HG03045 (cell line): ENCODE results near the gene ARMH3.
"Not testable (repeated sequence)": the region's sequence is repeated elsewhere in the genome, so short reads cannot be mapped to it uniquely, and the experiment has no call there.

ENCODE experiments used
- ATAC-seq: cut with Tn5 transposase; IDR thresholded peaks from one replicate; pipeline ENCODE4 v1.9.1; 2021; ENCODE audit warnings: mild to moderate bottlenecking, moderate library complexity; ENCODE audit not compliant: unreplicated experiment

Gene ARMH3

DNA sequence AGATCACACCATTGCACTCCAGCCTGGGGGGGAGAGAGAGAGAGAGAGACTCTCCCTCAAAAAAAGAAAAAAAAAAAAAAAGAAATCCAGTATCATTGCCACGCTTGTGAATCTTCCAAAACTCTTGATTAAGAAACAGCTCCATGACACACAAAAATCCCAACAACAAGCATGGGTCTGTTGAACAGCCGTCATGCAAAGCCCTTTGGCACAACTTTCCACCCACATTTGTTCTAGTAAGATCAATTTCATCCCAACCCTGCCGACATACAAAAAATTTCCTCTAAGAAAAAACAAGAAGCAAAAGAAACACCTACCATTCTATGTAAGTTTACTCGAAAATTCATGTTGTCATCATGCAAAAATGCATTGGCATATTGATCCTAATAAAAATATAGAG lies 62.8 kb downstream of the ARMH3 start:
- no peak for ATAC-seq

- no peak for ATAC-seq
These were observed 68.8 kb downstream of the ARMH3 start for GRCh38 chr10:101987136-101987535.

- no peak for ATAC-seq
These were observed 69.4 kb downstream of the ARMH3 start for GRCh38 chr10:101986624-101986971.

GRCh38 chr10:101980677-101981076 lies 75.3 kb downstream of the ARMH3 start:
- not testable (repeated sequence) for ATAC-seq

- no peak for ATAC-seq
These were observed 81.6 kb downstream of the ARMH3 start for GRCh38 chr10:101974091-101974971.

- no peak for ATAC-seq
These were observed 83.2 kb downstream of the ARMH3 start for GRCh38 chr10:101972761-101973160.

DNA sequence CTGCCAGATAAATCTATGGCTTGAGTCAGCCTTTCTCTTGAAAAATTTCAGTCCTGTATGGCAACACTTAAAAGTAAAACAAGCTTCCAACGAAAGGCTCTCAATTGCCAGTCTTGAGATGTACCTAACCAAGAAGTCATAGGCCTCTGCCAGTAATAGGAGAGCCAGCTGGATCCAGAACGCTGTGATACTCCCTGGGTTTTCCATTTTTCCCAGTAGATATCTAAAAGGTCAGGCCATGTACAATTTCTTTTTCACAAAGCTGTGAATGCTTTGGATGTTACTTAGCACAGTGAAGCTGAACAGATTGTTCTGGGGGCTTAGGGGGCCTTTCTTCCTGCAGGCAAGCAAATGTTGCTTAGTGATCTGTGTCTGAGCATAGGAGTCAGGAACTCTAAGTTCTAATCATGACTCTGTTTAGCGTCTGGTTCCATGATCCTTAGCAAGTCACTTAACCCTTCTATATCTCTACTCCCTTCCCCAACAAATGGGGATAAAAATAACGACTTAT lies 86.5 kb downstream of the ARMH3 start:
- no peak for ATAC-seq

DNA sequence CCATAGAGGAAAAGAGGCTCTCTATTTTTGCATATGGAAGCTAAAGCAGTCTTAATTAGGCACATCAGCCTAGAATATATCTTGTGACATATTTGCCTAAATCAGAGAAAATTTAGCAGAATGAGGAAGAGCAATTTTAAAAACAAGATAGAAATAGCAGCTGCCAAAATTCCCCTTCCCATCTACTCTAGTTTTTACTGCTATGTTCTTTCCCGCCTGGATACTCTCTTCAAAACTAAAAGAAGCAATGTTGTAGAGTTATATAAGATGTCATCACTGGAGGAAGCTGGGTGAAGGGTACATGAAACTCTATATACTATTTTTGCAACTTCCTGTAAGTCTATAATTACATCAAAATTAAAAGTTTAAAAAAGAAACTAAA lies 87.0 kb downstream of the ARMH3 start:
- no peak for ATAC-seq

DNA sequence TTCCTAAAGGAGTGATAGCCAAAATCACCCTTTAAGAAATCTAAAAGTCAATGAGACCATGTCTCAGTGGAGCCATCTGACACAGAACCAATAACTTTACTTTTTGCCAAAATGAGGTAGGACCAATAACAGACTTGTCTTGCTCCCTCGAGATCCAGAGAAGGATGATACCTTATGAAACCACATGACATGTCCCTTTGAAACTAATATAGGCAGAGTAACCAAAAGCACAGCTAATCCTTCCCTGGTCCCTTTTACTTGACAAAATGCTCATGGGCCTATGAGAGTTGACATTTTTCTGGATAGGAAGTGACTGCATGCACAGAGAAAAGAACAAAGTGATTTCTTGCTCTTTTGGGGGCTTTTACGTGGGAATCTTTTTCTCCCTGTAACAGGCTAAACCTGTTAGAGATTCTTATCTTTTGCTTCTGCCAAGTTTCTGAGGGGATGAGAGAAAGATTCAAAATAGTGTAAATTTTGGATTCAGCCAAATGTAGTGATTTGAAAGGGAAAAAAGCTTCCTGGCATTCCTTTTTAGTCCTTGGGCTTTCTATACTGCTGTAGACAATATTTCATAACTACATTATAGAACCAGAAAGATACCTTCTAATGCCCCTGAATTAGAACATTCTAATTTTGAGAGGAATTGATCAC lies 87.6 kb downstream of the ARMH3 start:
- no peak for ATAC-seq

DNA sequence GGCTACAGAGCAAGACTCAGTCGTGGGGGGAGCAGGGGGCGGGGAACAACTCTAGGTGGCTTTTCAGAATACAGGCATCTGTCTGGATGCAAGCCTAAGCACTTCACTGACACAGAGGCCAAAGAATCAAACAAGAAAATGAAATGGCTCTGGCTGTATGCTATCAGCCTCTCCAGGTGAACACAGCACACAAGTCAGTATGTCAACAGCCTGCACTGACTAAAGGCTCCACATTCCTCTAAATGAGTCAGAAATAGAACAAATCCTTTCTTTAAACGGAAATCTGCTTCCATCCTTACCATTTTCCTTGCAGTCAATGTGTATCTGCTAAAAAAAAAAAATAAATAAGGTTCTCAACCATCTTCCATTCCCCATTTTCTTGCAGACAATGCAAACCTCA lies 88.3 kb downstream of the ARMH3 start:
- ATAC-seq: no peak

DNA sequence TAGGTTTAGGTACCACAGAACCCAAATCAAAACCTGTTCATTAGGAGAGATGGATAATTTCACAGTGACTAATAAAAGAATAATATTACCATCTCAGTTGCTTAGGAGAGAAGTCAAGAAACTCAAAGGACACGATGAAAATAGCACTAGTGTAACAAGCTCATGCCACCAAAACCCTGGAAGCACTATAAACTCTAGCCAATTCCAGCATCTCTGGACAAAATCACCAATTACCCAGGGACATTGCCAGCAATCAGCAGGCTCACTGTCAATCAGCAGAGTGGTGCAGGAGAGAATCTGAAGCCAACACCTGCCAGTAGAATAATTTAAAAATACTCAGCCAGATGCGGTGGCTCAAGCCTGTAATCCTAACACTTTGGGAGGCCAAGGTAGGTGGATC lies 88.9 kb downstream of the ARMH3 start:
- no peak for ATAC-seq

- ATAC-seq: no peak
These were observed 90.8 kb downstream of the ARMH3 start for GRCh38 chr10:101965075-101965765.

- no peak for ATAC-seq
These were observed 94.1 kb downstream of the ARMH3 start for GRCh38 chr10:101961591-101962498.

DNA sequence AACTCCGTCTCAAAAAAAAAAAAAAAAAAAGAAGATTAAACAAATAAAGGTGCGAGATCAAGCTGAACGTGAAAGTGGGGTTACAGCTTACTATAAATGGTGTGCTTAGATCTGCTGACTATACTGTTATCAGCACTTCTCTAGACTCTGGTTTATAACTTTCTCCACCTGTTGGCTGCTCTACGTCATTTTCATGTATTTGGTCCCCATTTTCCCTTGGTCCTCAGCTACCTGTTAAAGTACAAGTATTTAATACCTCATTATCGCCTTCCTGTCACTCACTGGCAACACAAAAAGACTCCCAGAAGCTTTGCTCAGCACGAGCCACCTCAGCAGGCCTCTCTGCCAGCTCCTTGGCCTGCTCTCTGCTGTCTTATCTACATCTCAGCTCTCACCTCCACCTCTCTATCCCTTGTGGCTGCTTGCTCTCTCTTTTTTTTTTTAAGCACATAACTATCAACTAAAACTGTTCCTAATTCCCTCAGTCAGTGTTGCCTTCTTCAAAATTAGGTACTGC lies 95.0 kb downstream of the ARMH3 start:
- ATAC-seq: no peak

- ATAC-seq: no peak
These were observed 96.5 kb downstream of the ARMH3 start for GRCh38 chr10:101959346-101959916.

- no peak for ATAC-seq
These were observed 97.3 kb downstream of the ARMH3 start for GRCh38 chr10:101958691-101959090.

GRCh38 chr10:101956898-101957297 lies 99.1 kb downstream of the ARMH3 start:
- no peak for ATAC-seq

- ATAC-seq: no peak
These were observed 99.9 kb downstream of the ARMH3 start for GRCh38 chr10:101956117-101956516.

GRCh38 chr10:101952191-101952590 lies 103.8 kb downstream of the ARMH3 start:
- no peak for ATAC-seq

- ATAC-seq: no peak
These were observed 105.8 kb downstream of the ARMH3 start for GRCh38 chr10:101950213-101950612.
